ENCODE data around the gene SMARCAL1.

GRCh38 chr2:216493334-216493685 lies 81.0 kb downstream of the SMARCAL1 start:
- TF ChIP-seq CTCF (IDR thresholded peaks at IDR 0.05), result no peak
- no peak for TF ChIP-seq POLR2AphosphoS5 (IDR thresholded peaks at IDR 0.05)
